ENCODE measurements around the gene MACROD2. TPM values are rescaled to one million over a fixed set of nuclear protein-coding genes. Genes with fewer than 3 reads are reported as not detected.

The MACROD2 gene
- total and polyA plus RNA-seq, 7 donors, result 0.20 to 4.8 (median 0.87) TPM

DNA sequence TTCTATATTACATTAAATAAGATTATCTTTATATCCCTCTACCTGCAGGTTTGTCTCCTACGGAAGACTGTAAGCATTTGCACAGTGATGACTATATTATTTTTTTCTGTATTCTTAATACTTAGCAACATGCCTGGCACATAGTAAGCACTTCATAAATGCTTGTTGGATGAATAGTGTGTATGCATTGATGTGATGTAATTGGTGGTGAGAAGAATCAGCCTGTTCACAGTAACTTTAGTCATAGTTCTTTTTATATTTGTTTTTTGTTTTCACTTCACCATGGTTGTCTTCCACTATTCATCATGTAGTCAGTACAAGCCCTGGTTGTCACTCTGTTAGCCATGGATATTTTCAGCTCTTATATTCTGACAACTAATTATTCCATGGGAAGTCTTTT is 526.1 kb downstream of the MACROD2 start:
- TF ChIP-seq, protein P1, sequence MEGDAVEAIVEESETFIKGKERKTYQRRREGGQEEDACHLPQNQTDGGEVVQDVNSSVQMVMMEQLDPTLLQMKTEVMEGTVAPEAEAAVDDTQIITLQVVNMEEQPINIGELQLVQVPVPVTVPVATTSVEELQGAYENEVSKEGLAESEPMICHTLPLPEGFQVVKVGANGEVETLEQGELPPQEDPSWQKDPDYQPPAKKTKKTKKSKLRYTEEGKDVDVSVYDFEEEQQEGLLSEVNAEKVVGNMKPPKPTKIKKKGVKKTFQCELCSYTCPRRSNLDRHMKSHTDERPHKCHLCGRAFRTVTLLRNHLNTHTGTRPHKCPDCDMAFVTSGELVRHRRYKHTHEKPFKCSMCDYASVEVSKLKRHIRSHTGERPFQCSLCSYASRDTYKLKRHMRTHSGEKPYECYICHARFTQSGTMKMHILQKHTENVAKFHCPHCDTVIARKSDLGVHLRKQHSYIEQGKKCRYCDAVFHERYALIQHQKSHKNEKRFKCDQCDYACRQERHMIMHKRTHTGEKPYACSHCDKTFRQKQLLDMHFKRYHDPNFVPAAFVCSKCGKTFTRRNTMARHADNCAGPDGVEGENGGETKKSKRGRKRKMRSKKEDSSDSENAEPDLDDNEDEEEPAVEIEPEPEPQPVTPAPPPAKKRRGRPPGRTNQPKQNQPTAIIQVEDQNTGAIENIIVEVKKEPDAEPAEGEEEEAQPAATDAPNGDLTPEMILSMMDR (IDR thresholded peaks at IDR 0.05), result no peak
- no peaks in the 10 kb centered on the region for H3K4me1 ChIP-seq
- no peak for ATAC-seq
- no peaks in the 10 kb centered on the region for H3K9me3 ChIP-seq
- no peaks in the 10 kb centered on the region for H3K36me3 ChIP-seq (ENCODE audit: insufficient read depth in 1 of 2, low read depth in 1 of 2)
- no peaks in the 10 kb centered on the region for H3K27me3 ChIP-seq (ENCODE audit: insufficient read depth in 3 of 3, low read length in 2 of 3)
- H3K27ac ChIP-seq, result no peak overlapping the region
- 88 to 95% (median 88%) methylated on average over 1 of the region's 1 CpG for WGBS, 3 donors
- no peak overlapping the region for H3K4me3 ChIP-seq
- no peak for DNase-seq
- intact Hi-C loops (cut with DNase I), result no loop called here

DNA sequence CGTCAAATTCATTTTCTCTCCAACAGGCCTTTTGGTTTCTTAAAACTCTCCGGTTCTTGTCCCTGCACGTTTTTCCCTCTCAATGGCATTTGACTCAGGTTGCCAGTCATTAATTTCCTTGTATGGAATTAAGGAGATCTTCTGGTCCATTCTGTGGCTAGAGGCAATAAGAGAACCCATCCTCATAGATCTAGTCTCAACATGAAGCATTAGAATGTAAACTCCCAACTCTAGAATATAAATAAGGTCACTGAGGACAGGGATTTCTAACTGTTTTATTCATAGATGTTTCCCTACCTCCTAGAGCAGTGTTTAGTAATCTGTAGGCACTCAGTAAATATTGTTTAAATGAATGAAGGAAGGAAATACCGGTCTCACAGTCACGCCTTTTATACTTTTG is 527.3 kb downstream of the MACROD2 start:
- no peak overlapping the region for H3K4me3 ChIP-seq

GRCh38 chr20:14523090-14523489 is 527.8 kb downstream of the MACROD2 start:
- Histone ChIP-seq H3K4me3 (no peak overlapping the region), H3K4me1 (no peaks in the 10 kb centered on the region), H3K27ac (no peak overlapping the region), H3K36me3 (ENCODE audit: insufficient read depth in 1 of 2, low read depth in 1 of 2) (no peaks in the 10 kb centered on the region), H3K27me3 (ENCODE audit: insufficient read depth in 3 of 3, low read length in 2 of 3) (no peaks in the 10 kb centered on the region), H3K9me3 (no peaks in the 10 kb centered on the region)
- TF ChIP-seq, protein P1 (IDR thresholded peaks at IDR 0.05), result no peak
- DNase-seq (no peak), ATAC-seq (no peak)
- 59 to 75% (median 62%) methylated on average over 4 of the region's 4 CpGs for WGBS, 3 donors
- intact Hi-C loops (cut with DNase I), result no loop called here

More for the DNA sequence above, 527.3 kb downstream of the MACROD2 start:
- H3K4me1 ChIP-seq, result no peaks in the 10 kb centered on the region
- H3K27me3 ChIP-seq (ENCODE audit: insufficient read depth in 3 of 3, low read length in 2 of 3), result no peaks in the 10 kb centered on the region
- H3K36me3 ChIP-seq (ENCODE audit: insufficient read depth in 1 of 2, low read depth in 1 of 2), result no peaks in the 10 kb centered on the region
- H3K27ac ChIP-seq, result no peak overlapping the region
- DNase-seq, result no peak
- 80 to 93% (median 84%) methylated on average over 5 of the region's 5 CpGs for WGBS, 3 donors
- no peaks in the 10 kb centered on the region for H3K9me3 ChIP-seq
- no peak for ATAC-seq
- TF ChIP-seq, protein P1 (IDR thresholded peaks at IDR 0.05), result no peak
- intact Hi-C loops (cut with DNase I), result no loop called here

GRCh38 chr20:14525426-14525825 is 530.1 kb downstream of the MACROD2 start:
- Histone ChIP-seq H3K4me1 (no peaks in the 10 kb centered on the region), H3K27ac (no peak overlapping the region), H3K36me3 (ENCODE audit: insufficient read depth in 1 of 2, low read depth in 1 of 2) (no peaks in the 10 kb centered on the region), H3K27me3 (ENCODE audit: insufficient read depth in 3 of 3, low read length in 2 of 3) (no peaks in the 10 kb centered on the region), H3K4me3 (no peak overlapping the region), H3K9me3 (no peaks in the 10 kb centered on the region)
- DNase-seq (no peak), ATAC-seq (no peak)
- TF ChIP-seq, protein P1 (IDR thresholded peaks at IDR 0.05), result no peak
- 43 to 56% (median 55%) methylated on average over 1 of the region's 1 CpG for WGBS, 3 donors
- intact Hi-C loops (cut with DNase I), result no loop called here

GRCh38 chr20:14526891-14527290 is 531.6 kb downstream of the MACROD2 start:
- Histone ChIP-seq H3K4me1 (no peaks in the 10 kb centered on the region), H3K9me3 (no peaks in the 10 kb centered on the region), H3K36me3 (ENCODE audit: insufficient read depth in 1 of 2, low read depth in 1 of 2) (no peaks in the 10 kb centered on the region), H3K27ac (no peak overlapping the region), H3K27me3 (ENCODE audit: insufficient read depth in 3 of 3, low read length in 2 of 3) (no peaks in the 10 kb centered on the region), H3K4me3 (no peak overlapping the region)
- no peak for ATAC-seq
- intact Hi-C loops (cut with DNase I), result no loop called here
- 77 to 82% (median 81%) methylated on average over 12 of the region's 12 CpGs for WGBS, 3 donors
- TF ChIP-seq, protein P1 (IDR thresholded peaks at IDR 0.05), result no peak
- DNase-seq, result no peak

Measured in psoas muscle (tissue), 8 donors.